Stimulated activated CD4-positive, alpha-beta T cell treated with anti-CD3 and anti-CD28 coated beads, Interleukin-12 subunit alpha, Interleukin-12 subunit beta, amount 100 ng/mL, for 4 hours (primary cell): ENCODE measurements around the gene PWWP2B.

Experiments used
- DNase-seq: peaks from one replicate; pipeline ENCODE4 v3.0.0-alpha.2; 2020

The PWWP2B gene

GRCh38 chr10:132395704-132396493 is 1.1 kb upstream of the PWWP2B start:
- DNase-seq = peak; percentile 33

GRCh38 chr10:132396494-132397035 is 435 bp upstream of the PWWP2B start:
- peak; percentile 54 for DNase-seq

- no peak for DNase-seq
Measured at GRCh38 chr10:132397671-132398565, 918 bp downstream of the PWWP2B start.

- DNase-seq = no peak
Measured at GRCh38 chr10:132398566-132398991, 1.6 kb downstream of the PWWP2B start.

- DNase-seq = no peak
Measured at GRCh38 chr10:132399117-132400035, 2.4 kb downstream of the PWWP2B start.

GRCh38 chr10:132400041-132400546 is 3.1 kb downstream of the PWWP2B start:
- DNase-seq = no peak

GRCh38 chr10:132400547-132401151 is 3.6 kb downstream of the PWWP2B start:
- no peak for DNase-seq

- DNase-seq = no peak
Measured at GRCh38 chr10:132401401-132402118, 4.6 kb downstream of the PWWP2B start.

- no peak for DNase-seq
Measured at GRCh38 chr10:132402781-132403241, 5.8 kb downstream of the PWWP2B start.

GRCh38 chr10:132403511-132404168 is 6.6 kb downstream of the PWWP2B start:
- no peak for DNase-seq

GRCh38 chr10:132404169-132404880 is 7.3 kb downstream of the PWWP2B start:
- no peak for DNase-seq

GRCh38 chr10:132404911-132405462 is 8.0 kb downstream of the PWWP2B start:
- DNase-seq = no peak

- no peak for DNase-seq
Measured at GRCh38 chr10:132405463-132405991, 8.5 kb downstream of the PWWP2B start.

GRCh38 chr10:132406181-132406580 is 9.2 kb downstream of the PWWP2B start:
- no peak for DNase-seq

GRCh38 chr10:132406750-132407149 is 9.8 kb downstream of the PWWP2B start:
- no peak for DNase-seq

- no peak for DNase-seq
Measured at GRCh38 chr10:132407243-132407746, 10.3 kb downstream of the PWWP2B start.

- no peak for DNase-seq
Measured at GRCh38 chr10:132407846-132408278, 10.9 kb downstream of the PWWP2B start.

GRCh38 chr10:132408367-132408781 is 11.4 kb downstream of the PWWP2B start:
- no peak for DNase-seq
